GM12872 (cell line): ENCODE results near the gene ETHE1.

Experiments used
- CTCF ChIP-seq: IDR thresholded peaks from 3 replicates; pipeline ENCODE4 v1.5.1; 2011; ENCODE audit warnings: low read depth, mild to moderate bottlenecking, low read length, moderate library complexity; ENCODE audit not compliant: insufficient read depth

The ETHE1 gene

GRCh38 chr19:43464134-43464775, 62.7 kb downstream of the ETHE1 start:
- no peak for TF ChIP-seq CTCF

GRCh38 chr19:43463381-43464133, 63.4 kb downstream of the ETHE1 start:
- no peak for TF ChIP-seq CTCF

- no peak for TF ChIP-seq CTCF
These were observed 64.1 kb downstream of the ETHE1 start for GRCh38 chr19:43462785-43463380.

GRCh38 chr19:43462383-43462782, 64.6 kb downstream of the ETHE1 start:
- no peak for TF ChIP-seq CTCF

- TF ChIP-seq CTCF = no peak
These were observed 65.7 kb downstream of the ETHE1 start for GRCh38 chr19:43461303-43461702.

- no peak for TF ChIP-seq CTCF
These were observed 66.5 kb downstream of the ETHE1 start for GRCh38 chr19:43460362-43461016.

- TF ChIP-seq CTCF = no peak
These were observed 69.2 kb downstream of the ETHE1 start for GRCh38 chr19:43457809-43458208.
